SW480 (cell line): ENCODE data around the gene NAA25.
"Not testable (repeated sequence)": the region's sequence is repeated elsewhere in the genome, so short reads cannot be mapped to it uniquely, and the experiment has no call there.

Experiments
- DNase-seq: peaks from one replicate; pipeline ENCODE4 v3.0.0-alpha.2; 2016; ENCODE audit warnings: low spot score

Gene NAA25

DNA sequence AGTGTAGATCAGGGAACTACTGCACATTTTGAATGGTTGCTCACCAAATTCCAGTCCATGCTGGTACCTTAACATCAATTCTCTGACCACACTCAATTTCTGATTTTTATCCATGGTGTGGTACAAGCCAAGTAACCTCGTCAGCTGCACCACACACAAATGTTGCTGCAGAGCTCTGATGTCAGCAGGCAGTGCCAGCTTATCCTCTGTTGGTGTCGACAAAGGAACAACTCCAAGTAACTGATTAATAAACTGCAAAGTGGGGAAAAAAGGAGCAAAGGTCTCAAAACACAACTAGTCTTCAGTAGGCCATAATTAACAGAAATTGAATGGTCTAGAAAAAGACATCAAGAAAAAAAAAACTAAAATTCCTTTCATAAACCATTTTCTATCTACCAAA, 47.4 kb downstream of the NAA25 start:
- DNase-seq: no peak

DNA sequence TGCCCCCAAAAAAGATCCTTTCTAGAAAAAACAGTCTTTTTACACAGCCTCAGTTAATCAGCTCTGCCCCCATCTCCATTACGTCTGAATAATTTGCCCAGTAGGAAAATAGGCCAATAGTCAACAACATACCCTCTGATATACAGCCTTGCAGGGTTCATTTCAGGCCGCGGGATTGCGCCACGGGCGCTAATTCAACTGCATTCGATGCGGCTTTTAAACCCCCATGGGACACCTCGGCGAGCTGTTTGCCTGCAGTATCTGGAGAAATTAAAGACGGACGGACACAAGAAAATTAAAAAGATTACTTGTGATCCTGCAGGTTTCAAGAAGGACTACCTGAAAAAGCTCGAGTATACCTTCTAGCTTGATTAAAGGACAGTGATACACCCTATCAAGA, 59.2 kb downstream of the NAA25 start:
- no peak for DNase-seq

- DNase-seq: no peak
Observed at GRCh38 chr12:112046003-112046402, 62.6 kb downstream of the NAA25 start.

DNA sequence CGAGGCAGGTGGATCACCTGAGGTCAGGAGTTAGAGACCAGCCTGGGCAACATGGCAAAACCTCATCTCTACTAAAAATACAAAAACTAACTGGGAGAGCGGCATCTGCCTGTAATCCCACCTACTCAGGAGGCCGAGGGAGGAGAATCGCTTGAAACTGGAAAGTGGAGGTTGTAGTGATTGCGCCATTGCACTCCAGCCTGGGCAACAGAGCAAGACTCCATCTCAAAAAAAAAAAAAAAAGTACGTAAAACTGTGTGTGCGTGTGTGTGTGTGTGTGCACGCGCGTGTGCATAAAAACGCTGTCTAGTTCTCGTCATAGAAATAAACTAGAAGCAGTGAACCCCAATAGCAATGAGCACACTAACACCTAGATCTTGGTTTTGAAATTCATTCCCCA, 72.0 kb downstream of the NAA25 start:
- not testable (repeated sequence) for DNase-seq

- no peak for DNase-seq
Observed at GRCh38 chr12:112035219-112035785, 73.3 kb downstream of the NAA25 start.

DNA sequence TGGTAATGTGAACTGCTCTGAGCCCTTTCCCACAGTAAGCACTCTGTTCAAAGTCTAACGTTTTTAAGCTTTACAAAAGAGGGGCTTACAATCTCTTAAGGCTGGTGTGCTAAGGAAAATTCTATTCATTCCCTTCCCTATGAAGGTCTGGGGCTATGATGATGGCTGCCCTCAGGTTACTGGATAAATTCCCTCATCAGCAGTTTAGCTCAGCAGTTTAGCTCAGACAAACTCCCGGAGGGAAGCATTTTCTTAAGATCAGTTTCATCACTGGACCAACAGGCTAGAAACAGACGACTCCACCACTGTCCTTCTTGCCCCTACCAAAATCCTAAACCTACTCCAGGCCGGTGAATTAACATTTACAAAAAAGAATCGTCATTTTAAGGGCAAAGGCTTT, 76.3 kb downstream of the NAA25 start:
- no peak for DNase-seq

DNA sequence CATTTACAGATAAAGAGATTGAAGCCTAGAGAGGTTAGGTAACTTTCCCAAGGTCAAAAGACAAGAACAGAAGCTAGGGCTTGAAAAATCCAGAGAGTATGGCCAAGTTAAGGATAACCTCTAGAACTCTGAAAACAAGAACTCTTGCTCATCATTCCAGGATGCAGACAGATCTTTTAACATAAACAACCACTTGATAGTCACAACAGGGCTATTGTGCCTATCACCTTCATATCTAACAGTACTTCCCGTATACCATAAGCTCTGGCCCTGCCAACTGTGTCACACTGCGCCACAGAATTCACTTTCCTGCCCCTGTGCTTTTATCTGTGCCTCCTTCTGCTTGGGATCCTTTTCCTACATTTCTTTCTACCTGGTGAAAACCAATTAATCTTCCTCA, 77.1 kb downstream of the NAA25 start:
- no peak for DNase-seq

- DNase-seq: no peak
Observed at GRCh38 chr12:112029301-112029700, 79.3 kb downstream of the NAA25 start.

DNA sequence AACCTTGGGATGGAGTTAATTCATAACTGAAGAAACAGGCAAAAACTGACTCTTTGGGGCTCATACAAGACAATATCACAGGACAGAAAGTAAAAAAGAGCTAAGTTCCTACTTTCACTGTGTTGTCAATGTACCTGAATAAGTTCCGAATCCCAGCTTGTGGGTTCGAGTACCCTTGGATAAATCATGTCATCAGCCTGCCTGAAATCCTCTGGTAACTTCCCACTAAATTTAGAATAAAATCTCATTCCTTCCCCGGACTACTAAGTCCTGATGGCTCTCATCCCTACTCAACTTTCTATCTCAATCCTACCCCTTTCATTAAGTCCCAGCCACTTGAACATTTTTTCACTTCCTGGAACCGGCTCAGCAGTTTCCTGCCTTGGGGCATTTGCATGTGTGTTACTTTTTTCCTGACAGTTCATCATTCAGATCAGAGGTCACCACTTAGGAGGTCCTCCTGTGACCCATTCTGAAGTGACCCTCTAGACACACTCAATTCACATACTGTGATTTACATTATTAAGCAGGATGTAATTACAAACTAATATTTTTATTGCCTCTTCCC, 82.7 kb downstream of the NAA25 start:
- DNase-seq: no peak

DNA sequence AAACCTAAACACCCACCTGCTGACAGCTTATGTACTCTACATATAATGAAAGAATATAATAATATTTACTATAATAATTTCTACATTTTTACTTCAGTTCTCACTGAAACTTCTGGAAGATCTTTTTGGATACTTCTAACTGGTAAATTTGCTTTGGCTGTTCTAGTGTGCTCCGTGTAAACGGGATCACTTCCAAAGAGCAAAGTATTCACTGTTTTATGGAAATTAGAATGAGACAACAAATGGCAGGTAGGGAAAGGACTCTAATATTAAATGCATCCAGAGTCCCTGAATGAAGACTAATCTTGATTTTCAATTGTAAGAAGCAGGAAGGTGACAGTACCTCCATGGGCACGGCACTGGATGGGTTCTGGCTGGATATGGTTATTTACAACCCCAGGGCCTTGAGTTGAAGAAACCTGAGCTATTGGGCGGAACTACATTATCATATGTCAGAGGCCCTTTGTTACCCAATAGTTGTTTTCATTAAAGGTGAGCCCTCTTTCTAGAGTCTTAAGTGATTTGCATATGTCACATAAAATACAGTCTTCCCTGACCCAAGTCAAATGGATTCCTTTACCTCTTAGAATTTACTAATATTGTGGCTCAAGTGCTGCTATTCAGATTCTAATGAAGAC, 84.7 kb downstream of the NAA25 start:
- no peak for DNase-seq

DNA sequence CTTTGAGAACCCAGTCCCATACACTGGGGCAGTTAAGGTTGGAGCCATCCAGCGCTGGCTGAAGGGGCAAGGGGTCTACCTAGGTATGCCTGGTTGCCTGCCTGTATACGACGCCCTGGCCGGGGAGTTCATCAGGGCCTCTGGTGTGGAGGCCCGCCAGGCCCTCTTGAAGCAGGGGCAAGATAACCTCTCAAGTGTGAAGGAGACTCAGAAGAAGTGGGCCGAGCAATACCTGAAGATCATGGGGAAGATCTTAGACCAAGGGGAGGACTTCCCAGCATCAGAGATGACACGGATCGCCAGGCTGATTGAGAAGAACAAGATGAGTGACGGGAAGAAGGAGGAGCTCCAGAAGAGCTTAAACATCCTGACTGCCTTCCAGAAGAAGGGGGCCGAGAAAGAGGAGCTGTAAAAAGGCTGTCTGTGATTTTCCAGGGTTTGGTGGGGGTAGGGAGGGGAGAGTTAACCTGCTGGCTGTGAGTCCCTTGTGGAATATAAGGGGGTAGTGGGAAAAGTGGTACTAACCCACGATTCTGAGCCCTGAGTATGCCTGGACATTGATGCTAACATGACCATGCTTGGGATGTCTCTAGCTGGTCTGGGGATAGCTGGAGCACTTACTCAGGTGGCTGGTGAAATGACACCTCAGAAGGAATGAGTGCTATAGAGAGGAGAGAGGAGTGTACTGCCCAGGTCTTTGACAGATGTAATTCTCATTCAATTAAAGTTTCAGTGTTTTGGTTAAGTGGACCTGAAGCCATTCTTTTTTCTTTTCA, 86.2 kb downstream of the NAA25 start:
- no peak for DNase-seq

DNA sequence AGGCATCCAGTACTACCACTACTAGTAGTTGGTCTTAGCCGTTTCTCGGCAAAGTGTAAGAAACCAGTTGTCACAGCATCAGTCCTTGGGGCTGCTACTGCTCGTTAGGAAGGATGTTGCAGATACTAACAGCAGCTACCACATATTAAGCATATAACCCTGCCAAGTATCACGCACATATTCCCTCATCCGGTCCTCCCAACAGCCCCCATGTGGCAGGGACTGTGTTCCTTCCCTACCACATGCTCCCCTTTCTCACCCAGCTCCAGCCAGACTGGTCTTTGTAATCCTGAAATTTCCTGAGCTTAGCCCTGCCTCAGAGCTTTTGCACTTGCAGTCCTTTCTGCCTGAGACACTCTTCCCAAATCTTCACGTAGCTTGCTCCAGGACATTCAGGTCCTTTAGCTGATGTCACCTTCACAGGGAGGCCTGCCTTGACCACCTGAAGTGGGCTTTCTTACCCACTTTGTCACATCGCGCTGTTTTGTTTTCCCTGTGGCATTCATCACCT, 87.6 kb downstream of the NAA25 start:
- DNase-seq: no peak

DNA sequence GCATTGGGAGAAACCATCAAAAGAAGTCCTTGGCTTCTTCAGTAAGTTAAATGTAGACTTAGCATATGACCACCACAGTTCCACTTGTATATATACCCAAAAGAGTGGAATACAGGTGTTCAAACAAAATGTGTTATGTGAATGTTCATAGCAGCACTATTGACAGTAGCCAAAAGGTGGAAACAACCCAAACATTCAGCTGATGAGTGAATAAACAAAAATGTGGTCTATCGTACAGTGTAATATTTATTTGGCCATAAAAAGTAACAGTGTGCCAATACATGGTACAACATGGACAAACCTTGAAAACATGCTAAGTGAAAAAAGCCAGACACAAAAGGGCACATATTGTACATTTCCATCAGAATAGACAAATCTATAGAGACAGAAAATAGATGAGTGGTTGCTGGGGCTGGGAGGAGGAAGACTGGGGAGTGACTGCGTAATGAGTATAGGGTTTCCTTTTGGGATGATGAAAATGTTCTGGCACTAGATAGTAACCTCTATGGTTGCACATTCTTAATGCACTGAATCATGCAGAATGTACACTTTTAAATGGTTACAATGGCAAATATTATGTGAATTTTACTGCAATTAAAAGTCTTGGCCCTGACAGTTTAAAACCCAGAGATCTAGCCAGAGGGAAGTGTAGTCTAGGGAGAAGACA, 89.9 kb downstream of the NAA25 start:
- no peak for DNase-seq

DNA sequence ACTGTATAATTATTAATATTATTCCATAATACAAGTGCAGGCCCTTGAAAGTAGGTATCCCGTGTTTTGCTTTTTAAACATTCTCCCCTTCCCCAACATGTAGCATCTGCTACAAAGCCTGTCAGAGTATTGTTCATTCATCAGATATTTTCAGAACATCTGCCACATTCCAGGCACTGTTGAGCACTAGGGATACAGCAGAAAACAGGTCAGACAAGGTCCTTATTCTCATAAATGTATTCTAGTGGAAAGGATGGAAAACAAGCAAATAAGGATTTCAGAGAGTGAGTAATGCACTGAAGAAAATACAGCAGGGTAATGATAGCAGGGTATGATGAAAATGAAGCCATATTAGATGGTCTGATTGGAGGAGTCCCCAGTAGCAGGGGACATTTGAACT, 91.5 kb downstream of the NAA25 start:
- DNase-seq: no peak

- DNase-seq: no peak
Observed at GRCh38 chr12:112015938-112016337, 92.6 kb downstream of the NAA25 start.

GRCh38 chr12:112013601-112014402, 94.8 kb downstream of the NAA25 start:
- DNase-seq: peak; percentile 88

DNA sequence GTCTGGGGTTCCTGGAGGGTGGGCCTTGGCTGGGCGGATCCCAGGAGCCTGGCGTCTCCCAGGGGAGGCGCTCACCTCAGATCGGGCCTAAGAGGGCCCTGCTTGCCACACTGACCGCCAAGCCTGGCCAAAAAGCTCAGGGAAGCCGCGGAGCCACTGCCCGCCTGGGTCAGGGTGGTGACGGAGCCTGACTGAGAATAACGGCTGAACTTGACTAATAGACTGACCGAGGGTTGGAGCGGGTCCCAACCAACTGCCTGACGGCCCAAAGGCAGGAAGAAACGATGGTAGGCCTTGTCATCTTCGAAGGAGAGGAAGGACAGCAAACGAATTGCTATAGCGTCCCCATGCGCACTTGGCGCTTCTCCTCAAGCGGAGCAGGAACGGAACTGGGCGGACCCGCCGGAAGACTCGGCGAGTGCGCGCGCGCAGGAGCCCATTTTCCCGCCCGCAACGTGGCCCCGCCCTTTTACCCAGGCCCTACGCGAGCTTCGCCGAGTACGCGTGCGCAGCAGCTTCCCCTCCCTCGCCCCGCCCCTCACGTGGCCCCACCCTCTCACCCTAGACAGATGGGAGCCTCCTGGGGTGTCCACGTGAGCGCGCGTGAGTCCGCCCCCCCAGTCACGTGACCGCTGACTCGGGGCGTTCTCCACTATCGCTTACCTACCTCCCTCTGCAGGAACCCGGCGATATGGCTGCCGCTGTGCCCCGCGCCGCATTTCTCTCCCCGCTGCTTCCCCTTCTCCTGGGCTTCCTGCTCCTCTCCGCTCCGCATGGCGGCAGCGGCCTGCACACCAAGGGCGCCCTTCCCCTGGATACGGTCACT, 95.6 kb downstream of the NAA25 start, which contains the start of the genes ERP29 and TMEM116:
Gene ERP29, plus strand, starts transcription at position 652 of the 826 bp plus-strand sequence. Its CDS starts 40 bp downstream, at position 692.
Gene TMEM116, minus strand, starts transcription at position 391 of the 826 bp plus-strand sequence. CDS start 7,895 bp downstream, outside the sequence.
- peak; percentile 96 for DNase-seq

DNA sequence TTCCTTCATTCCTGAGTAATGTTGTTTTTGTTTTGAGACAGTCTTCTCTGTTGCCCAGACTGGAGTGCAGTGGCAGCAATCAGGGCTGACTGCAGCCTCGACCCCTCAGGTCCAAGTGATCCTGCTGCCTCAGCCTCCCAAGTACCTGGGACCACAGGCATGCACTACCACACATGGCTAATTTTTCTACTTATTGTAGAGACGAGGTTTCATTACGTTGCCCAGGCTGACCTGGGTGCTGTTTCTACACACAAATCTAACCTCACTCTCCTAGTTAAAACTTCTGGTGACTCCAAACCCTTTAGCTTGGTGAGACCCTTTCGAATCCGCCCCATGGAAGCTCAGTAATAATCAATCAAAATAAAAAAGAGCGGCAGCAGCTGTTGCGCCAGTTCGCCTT, 96.9 kb downstream of the NAA25 start:
- DNase-seq: no peak

GRCh38 chr12:112010415-112011344, 97.9 kb downstream of the NAA25 start:
- DNase-seq: no peak
